SKM-1 treated with dmso at 0.1 percent for 144 hours (cell line): ENCODE data around the gene SLC6A18.

Source experiments
- DNase-seq: peaks from one replicate; lab custom pipeline; 2025; ENCODE audit not compliant: unreplicated experiment; lab: John Stamatoyannopoulos, UW

Gene SLC6A18

GRCh38 chr5:1214163-1214935 is 10.8 kb upstream of the SLC6A18 start:
- no peak for DNase-seq

GRCh38 chr5:1214936-1215220 is 10.3 kb upstream of the SLC6A18 start:
- no peak for DNase-seq

GRCh38 chr5:1215320-1216096 is 9.7 kb upstream of the SLC6A18 start:
- no peak for DNase-seq

- DNase-seq, result no peak
Observed at GRCh38 chr5:1216211-1216917, 8.8 kb upstream of the SLC6A18 start.

GRCh38 chr5:1216918-1217295 is 8.3 kb upstream of the SLC6A18 start:
- no peak for DNase-seq

- no peak for DNase-seq
Observed at GRCh38 chr5:1217596-1218206, 7.5 kb upstream of the SLC6A18 start.

- DNase-seq, result no peak
Observed at GRCh38 chr5:1218351-1219080, 6.7 kb upstream of the SLC6A18 start.

GRCh38 chr5:1219098-1219767 is 5.9 kb upstream of the SLC6A18 start:
- DNase-seq, result no peak

GRCh38 chr5:1219768-1220100 is 5.4 kb upstream of the SLC6A18 start:
- no peak for DNase-seq

- no peak for DNase-seq
Observed at GRCh38 chr5:1220351-1220750, 4.8 kb upstream of the SLC6A18 start.

- no peak for DNase-seq
Observed at GRCh38 chr5:1220831-1221230, 4.3 kb upstream of the SLC6A18 start.

GRCh38 chr5:1221721-1222120 is 3.5 kb upstream of the SLC6A18 start:
- no peak for DNase-seq

- DNase-seq, result no peak
Observed at GRCh38 chr5:1222147-1222546, 3.0 kb upstream of the SLC6A18 start.

GRCh38 chr5:1222621-1223277 is 2.4 kb upstream of the SLC6A18 start:
- DNase-seq, result no peak

GRCh38 chr5:1223278-1223670 is 1.9 kb upstream of the SLC6A18 start:
- no peak for DNase-seq

- DNase-seq, result no peak
Observed at GRCh38 chr5:1224631-1225030, 550 bp upstream of the SLC6A18 start.

GRCh38 chr5:1226231-1226630 is 1.1 kb downstream of the SLC6A18 start:
- DNase-seq, result no peak

GRCh38 chr5:1226839-1227581 is 1.8 kb downstream of the SLC6A18 start:
- DNase-seq, result no peak

GRCh38 chr5:1227667-1228066 is 2.5 kb downstream of the SLC6A18 start:
- no peak for DNase-seq
